ENCODE measurements around the gene CPXM2.

DNA sequence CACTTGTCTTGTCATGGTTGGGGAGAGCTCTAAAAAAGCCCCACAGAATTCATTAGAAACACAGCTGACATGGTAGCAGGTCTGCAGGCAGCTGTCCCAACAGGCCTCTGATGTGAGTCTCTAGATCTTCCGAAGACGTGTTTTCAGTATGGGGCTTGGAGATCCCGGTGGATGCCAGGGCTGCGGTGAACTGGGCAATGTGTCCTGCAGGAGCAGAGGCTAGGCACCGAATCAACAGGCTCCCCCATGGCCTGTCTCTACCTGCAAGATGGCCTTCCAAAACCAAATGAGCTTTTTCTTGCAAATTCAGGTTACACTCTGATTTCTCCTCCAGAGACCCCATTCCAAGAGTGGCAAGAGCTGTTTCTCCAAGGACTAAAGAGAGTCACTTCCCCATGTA lies 2.9 kb downstream of the CPXM2 start:
- TF ChIP-seq, protein P1, sequence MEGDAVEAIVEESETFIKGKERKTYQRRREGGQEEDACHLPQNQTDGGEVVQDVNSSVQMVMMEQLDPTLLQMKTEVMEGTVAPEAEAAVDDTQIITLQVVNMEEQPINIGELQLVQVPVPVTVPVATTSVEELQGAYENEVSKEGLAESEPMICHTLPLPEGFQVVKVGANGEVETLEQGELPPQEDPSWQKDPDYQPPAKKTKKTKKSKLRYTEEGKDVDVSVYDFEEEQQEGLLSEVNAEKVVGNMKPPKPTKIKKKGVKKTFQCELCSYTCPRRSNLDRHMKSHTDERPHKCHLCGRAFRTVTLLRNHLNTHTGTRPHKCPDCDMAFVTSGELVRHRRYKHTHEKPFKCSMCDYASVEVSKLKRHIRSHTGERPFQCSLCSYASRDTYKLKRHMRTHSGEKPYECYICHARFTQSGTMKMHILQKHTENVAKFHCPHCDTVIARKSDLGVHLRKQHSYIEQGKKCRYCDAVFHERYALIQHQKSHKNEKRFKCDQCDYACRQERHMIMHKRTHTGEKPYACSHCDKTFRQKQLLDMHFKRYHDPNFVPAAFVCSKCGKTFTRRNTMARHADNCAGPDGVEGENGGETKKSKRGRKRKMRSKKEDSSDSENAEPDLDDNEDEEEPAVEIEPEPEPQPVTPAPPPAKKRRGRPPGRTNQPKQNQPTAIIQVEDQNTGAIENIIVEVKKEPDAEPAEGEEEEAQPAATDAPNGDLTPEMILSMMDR (IDR thresholded peaks at IDR 0.05), result no peak
- TF ChIP-seq POLR2A (IDR thresholded peaks at IDR 0.05), result no peak

Measured in uterus (tissue), 2 donors.